ENCODE results near the gene WDFY1. TPM values are rescaled to one million over a fixed set of nuclear protein-coding genes. Genes with fewer than 3 reads are reported as not detected.

Gene WDFY1
- total RNA-seq, 1 experiment from 2014 or later = 66.0 TPM

DNA sequence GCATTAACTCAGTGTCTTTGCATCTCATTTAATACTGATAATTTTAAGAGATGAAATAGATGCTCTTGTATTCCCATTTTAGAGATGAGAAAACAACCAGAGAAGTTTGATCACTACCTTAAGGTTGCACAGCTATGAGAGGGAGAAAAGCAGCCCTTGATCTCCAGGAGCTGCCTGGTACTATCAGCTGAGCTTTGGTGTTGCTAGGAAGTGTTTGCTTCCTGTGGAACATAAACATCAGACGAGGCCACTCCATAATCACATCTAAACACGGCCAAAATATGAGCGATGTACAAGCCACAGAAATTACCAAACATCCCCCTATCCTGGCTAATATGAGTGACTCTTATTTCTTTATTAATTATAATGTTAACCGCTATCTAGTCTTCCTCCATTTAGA, 620 bp upstream of the WDFY1 start:
- H3K36me3 Mint-ChIP-seq = peaks cover 5% of the 10 kb centered on the region
- peaks cover 61% of the 10 kb centered on the region for H3K4me1 Mint-ChIP-seq
- ChIA-PET POLR2A (interaction anchor here (1.1 kb wide), 1 partner anchor 9 kb away, joined by 5 read pairs; no protein-coding TSS in a partner anchor), CTCF (no interaction called here)
- no peaks in the 10 kb centered on the region; the same call in 1 of the 2 replicates for H3K27me3 Mint-ChIP-seq (ENCODE audit: low read depth)
- no peak for TF ChIP-seq ZNF263 (CRISPR knock-in tag; IDR thresholded peaks at IDR 0.05; ENCODE audit: low read depth)
- TF ChIP-seq RORB (CRISPR knock-in tag; IDR thresholded peaks at IDR 0.05) = no peak
- no peak for TF ChIP-seq MYBL2 (CRISPR knock-in tag; IDR thresholded peaks at IDR 0.05)
- no peak for TF ChIP-seq GRHL2 (CRISPR knock-in tag; IDR thresholded peaks at IDR 0.05; ENCODE audit: insufficient replicate concordance, severe bottlenecking)
- H3K4me3 Mint-ChIP-seq = peak overlapping the region; percentile 90
- H3K27ac Mint-ChIP-seq = no peak overlapping the region
- DNase-seq (ENCODE audit: low spot score) (no peak), ATAC-seq (no peak)
- no peaks in the 10 kb centered on the region for H3K9me3 Mint-ChIP-seq

DNA sequence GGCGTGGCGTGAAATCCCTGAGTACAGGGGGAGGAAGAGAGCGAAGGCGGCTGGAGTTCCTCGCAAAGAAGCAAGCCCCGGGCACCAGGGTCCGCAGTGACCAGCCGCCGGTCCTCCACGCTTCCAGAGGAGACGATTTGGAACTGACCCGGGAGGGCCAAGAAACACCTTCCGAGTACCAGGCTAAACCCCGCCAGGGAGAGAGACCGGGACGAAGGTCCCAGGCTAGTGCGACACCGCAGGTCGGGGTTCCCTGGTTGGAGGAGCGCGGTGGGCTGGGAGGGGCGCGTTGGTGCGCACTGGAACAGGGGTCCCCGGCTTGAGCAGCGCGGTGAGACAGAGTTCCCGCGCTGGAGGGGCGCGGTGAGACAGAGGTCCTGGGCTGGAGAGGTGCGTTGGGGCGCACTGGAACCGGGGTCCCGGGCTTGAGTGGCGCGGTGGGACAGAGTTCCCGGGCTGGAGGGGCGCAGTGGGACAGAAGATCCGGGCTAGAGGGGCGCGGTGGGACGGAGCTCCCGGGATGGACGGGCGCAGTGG, 901 bp downstream of the WDFY1 start:
- POLR2A ChIA-PET = no interaction called here
- ATAC-seq (peak; percentile 69), DNase-seq (ENCODE audit: low spot score) (peak; percentile 73)
- H3K27ac Mint-ChIP-seq = peak overlapping the region; percentile 68
- CTCF ChIA-PET = no interaction called here
- TF ChIP-seq, protein P1, sequence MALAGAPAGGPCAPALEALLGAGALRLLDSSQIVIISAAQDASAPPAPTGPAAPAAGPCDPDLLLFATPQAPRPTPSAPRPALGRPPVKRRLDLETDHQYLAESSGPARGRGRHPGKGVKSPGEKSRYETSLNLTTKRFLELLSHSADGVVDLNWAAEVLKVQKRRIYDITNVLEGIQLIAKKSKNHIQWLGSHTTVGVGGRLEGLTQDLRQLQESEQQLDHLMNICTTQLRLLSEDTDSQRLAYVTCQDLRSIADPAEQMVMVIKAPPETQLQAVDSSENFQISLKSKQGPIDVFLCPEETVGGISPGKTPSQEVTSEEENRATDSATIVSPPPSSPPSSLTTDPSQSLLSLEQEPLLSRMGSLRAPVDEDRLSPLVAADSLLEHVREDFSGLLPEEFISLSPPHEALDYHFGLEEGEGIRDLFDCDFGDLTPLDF (CRISPR knock-in tag; IDR thresholded peaks at IDR 0.05) = 0 out of 2 replicates have a peak, but pooled peaks have one; percentile 49
- TF ChIP-seq, protein P2, sequence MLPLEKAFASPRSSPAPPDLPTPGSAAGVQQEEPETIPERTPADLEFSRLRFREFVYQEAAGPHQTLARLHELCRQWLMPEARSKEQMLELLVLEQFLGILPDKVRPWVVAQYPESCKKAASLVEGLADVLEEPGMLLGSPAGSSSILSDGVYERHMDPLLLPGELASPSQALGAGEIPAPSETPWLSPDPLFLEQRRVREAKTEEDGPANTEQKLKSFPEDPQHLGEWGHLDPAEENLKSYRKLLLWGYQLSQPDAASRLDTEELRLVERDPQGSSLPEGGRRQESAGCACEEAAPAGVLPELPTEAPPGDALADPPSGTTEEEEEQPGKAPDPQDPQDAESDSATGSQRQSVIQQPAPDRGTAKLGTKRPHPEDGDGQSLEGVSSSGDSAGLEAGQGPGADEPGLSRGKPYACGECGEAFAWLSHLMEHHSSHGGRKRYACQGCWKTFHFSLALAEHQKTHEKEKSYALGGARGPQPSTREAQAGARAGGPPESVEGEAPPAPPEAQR (CRISPR knock-in tag; IDR thresholded peaks at IDR 0.05) = no peak
- TF ChIP-seq, protein P3, sequence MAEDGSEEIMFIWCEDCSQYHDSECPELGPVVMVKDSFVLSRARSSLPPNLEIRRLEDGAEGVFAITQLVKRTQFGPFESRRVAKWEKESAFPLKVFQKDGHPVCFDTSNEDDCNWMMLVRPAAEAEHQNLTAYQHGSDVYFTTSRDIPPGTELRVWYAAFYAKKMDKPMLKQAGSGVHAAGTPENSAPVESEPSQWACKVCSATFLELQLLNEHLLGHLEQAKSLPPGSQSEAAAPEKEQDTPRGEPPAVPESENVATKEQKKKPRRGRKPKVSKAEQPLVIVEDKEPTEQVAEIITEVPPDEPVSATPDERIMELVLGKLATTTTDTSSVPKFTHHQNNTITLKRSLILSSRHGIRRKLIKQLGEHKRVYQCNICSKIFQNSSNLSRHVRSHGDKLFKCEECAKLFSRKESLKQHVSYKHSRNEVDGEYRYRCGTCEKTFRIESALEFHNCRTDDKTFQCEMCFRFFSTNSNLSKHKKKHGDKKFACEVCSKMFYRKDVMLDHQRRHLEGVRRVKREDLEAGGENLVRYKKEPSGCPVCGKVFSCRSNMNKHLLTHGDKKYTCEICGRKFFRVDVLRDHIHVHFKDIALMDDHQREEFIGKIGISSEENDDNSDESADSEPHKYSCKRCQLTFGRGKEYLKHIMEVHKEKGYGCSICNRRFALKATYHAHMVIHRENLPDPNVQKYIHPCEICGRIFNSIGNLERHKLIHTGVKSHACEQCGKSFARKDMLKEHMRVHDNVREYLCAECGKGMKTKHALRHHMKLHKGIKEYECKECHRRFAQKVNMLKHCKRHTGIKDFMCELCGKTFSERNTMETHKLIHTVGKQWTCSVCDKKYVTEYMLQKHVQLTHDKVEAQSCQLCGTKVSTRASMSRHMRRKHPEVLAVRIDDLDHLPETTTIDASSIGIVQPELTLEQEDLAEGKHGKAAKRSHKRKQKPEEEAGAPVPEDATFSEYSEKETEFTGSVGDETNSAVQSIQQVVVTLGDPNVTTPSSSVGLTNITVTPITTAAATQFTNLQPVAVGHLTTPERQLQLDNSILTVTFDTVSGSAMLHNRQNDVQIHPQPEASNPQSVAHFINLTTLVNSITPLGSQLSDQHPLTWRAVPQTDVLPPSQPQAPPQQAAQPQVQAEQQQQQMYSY (CRISPR knock-in tag; IDR thresholded peaks at IDR 0.05) = peak; percentile 89
- TF ChIP-seq GABPB1 (CRISPR knock-in tag; IDR thresholded peaks at IDR 0.05) = peak; percentile 16; the same call in 1 of the 2 replicates
- TF ChIP-seq, protein P4, sequence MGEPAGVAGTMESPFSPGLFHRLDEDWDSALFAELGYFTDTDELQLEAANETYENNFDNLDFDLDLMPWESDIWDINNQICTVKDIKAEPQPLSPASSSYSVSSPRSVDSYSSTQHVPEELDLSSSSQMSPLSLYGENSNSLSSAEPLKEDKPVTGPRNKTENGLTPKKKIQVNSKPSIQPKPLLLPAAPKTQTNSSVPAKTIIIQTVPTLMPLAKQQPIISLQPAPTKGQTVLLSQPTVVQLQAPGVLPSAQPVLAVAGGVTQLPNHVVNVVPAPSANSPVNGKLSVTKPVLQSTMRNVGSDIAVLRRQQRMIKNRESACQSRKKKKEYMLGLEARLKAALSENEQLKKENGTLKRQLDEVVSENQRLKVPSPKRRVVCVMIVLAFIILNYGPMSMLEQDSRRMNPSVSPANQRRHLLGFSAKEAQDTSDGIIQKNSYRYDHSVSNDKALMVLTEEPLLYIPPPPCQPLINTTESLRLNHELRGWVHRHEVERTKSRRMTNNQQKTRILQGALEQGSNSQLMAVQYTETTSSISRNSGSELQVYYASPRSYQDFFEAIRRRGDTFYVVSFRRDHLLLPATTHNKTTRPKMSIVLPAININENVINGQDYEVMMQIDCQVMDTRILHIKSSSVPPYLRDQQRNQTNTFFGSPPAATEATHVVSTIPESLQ (CRISPR knock-in tag; IDR thresholded peaks at IDR 0.05) = no peak
- TF ChIP-seq, protein P5, sequence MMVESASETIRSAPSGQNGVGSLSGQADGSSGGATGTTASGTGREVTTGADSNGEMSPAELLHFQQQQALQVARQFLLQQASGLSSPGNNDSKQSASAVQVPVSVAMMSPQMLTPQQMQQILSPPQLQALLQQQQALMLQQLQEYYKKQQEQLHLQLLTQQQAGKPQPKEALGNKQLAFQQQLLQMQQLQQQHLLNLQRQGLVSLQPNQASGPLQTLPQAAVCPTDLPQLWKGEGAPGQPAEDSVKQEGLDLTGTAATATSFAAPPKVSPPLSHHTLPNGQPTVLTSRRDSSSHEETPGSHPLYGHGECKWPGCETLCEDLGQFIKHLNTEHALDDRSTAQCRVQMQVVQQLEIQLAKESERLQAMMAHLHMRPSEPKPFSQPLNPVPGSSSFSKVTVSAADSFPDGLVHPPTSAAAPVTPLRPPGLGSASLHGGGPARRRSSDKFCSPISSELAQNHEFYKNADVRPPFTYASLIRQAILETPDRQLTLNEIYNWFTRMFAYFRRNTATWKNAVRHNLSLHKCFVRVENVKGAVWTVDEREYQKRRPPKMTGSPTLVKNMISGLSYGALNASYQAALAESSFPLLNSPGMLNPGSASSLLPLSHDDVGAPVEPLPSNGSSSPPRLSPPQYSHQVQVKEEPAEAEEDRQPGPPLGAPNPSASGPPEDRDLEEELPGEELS (CRISPR knock-in tag; IDR thresholded peaks at IDR 0.05) = peak; percentile 46; the same call in 1 of the 2 replicates
- 0 out of 2 replicates have a peak, but pooled peaks have one; percentile 26 for TF ChIP-seq ZNF138 (CRISPR knock-in tag; conservative IDR thresholded peaks at IDR 0.05)
- TF ChIP-seq ATF1 (CRISPR knock-in tag; IDR thresholded peaks at IDR 0.05) = no peak
- H3K36me3 Mint-ChIP-seq = peaks cover 12% of the 10 kb centered on the region
- H3K4me1 Mint-ChIP-seq = peaks cover 55% of the 10 kb centered on the region
- H3K27me3 Mint-ChIP-seq (ENCODE audit: low read depth) = peaks cover 3% of the 10 kb centered on the region; the same call in 1 of the 2 replicates
- no peaks in the 10 kb centered on the region for H3K9me3 Mint-ChIP-seq
- H3K4me3 Mint-ChIP-seq = peak overlapping the region; percentile 90
